ENCODE measurements around the gene PDCD4.
"Not testable (repeated sequence)": the region's sequence is repeated elsewhere in the genome, so short reads cannot be mapped to it uniquely, and the experiment has no call there.

Gene PDCD4

DNA sequence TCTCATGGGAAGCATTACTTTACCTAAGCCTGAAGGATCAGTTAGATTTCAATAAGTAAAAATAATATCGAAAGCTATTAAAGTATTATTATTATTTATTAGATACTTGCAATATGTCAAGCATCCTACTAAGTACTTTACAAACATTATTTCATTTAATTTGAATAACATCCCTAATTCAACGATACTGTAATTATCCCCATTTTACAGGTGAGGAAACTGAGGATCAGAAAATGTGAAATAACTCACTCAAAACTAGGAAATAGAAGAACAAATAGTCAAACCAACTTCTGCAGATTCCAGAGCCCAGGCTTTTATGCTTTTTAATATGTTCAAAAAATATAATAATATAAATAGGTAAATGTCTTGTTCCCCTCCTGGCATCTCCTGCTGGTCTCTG is 10.3 kb upstream of the PDCD4 start:
- no peak for DNase-seq (ENCODE audit: low read depth)

DNA sequence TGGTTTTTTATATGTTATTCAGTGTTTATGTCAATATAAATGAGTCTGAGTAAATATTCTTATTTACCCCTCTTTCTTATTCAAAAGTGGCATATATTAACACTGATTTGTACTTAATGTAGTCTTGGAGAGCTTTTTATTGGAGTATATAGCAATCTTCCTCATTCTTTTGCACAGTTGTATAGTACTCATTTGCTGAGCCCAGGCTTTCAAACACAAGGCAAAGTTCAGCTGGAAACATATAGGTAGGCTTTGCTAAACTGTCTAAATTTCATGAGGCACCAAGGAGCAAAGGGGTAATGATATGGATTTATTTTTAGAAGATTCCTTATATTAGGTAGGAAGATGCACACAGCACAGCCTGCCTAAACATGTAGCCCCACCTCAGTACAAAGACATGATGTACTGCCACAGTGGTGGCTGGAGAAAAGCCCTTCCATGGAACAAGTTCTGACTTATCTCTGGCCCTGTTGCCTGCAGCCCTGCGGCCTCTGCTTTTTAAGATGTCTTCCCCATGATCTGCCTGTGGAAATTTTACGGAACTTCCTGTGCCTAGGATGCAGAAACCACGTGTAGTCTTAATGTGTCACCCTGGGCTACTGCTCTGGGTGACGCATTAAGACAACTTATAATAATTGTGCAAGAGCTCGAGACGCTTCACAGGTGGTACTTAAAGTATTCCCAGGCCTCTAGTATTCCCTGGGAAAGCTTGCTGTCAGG is 9.6 kb upstream of the PDCD4 start:
- DNase-seq (ENCODE audit: low read depth): no peak

DNA sequence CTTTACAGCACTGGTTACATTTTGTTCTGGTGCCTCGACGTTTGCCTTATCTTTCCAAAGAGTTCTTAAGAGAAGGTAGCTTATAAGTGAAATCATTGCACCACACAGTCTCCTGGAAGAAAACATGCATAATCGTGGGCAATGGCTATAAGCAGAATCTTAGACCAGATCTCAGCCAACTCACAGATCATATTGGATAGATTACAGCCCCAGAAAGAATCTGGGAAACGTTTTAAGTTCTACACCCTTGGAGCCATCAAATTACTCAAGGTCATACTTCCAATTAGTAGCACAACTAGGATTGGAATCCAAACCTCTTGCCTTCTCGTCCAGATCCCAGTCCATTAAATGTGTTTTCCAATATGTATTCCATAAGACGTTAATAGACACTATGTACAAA is 8.8 kb upstream of the PDCD4 start:
- DNase-seq (ENCODE audit: low read depth): no peak

DNA sequence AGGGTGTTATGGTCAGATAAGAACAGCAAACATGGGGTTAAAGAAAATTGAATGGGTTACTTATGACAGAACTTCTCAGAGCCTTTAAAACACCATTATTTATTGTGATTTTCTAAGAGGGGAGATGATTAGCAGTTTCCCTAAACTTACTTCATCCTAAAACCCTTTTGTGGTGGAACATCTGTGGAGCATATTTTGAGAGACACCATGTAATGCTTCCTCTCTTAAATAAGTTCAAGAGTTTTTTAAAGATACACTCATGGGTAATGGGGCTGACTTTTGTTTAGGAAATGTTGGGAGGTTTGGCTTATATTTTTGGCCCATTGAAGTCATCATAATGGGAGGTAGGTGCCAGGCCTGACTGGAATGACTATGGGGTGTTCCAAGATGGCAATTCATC is 8.4 kb upstream of the PDCD4 start:
- DNase-seq (ENCODE audit: low read depth): no peak

GRCh38 chr10:110863956-110864355 is 7.8 kb upstream of the PDCD4 start:
- no peak for DNase-seq (ENCODE audit: low read depth)

DNA sequence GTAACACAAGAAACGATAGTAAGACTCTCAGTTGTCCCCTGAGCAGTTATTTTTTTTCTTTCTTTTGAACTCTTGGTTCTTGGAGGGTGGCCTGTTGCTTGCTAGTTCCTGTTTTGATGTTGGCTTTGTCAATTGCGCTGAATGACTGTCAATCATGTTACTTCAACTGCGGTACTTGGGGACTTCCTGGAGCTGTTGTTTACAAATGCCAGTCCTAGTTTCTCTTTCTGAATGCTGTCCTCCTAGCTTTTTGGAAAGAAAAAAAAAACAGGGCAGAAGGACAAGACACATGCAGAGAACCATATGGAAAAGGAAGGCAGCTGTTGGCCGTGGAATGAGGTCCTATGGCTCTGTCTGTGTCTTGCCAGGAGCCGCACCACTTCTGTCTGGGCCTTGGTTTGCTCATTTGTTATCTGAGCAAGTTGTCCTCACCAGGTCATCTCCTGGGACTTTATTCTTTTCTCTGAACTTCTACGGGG is 7.0 kb upstream of the PDCD4 start:
- no peak for DNase-seq (ENCODE audit: low read depth)

DNA sequence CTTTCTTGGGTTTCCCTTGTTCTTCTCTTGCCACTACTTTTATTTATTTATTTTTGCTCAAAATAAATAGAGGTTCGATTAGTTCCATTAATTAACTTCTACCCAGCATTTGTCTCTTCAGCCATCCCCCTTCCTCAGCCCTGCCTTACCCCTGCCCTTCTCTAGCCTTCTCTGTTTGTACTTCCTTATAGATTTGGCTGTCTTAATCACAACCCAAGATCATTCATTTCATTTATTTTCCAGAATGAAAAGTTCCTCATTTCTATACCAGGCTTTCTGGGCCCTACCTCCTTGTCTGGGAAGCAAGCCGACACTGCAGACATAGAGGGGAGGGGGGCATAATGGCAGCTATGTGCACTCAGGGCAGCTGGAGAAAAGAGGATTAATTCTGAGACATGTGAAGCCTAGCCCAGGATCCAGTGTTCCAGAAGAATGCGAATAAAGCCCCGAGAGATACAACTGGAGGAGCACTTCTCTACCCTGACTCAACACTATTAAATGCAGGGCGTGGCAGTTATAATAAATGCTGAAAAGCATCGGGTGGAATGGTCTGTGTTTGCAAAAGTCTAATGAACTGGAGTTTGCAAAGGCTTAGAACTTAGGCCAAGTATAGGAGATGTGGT is 6.4 kb upstream of the PDCD4 start:
- no peak for DNase-seq (ENCODE audit: low read depth)

DNA sequence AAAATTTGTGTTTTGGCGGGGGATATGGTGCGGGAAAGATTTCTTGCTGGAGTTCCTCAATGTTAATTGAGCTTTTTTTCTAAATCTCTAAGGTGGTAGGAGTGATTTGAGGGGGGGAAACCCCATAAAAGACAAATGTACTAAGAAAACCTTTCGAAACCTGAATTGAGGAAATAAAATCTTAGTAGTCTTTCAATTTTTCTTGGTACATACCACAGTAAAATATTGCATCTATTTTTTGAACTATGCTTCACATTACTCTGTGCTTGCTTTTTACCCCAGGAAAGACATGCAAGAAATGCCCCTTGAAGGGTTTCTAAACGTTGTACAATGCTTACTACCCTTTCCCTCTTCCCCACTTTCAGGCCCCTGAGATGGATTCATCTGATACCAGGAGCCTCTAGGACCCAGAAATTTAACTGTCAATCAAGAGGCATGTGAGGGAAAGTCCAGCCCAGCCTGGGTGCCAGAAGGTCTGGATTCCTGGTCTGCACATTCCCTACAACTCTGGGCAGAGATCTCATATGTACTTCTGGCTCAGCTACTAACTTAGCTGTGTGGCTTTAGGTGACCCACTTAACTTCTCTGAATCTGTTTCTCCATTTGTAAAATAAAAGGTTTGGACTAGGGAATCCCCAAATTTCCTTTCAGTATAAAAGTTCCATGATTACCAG is 5.8 kb upstream of the PDCD4 start:
- DNase-seq (ENCODE audit: low read depth): no peak

DNA sequence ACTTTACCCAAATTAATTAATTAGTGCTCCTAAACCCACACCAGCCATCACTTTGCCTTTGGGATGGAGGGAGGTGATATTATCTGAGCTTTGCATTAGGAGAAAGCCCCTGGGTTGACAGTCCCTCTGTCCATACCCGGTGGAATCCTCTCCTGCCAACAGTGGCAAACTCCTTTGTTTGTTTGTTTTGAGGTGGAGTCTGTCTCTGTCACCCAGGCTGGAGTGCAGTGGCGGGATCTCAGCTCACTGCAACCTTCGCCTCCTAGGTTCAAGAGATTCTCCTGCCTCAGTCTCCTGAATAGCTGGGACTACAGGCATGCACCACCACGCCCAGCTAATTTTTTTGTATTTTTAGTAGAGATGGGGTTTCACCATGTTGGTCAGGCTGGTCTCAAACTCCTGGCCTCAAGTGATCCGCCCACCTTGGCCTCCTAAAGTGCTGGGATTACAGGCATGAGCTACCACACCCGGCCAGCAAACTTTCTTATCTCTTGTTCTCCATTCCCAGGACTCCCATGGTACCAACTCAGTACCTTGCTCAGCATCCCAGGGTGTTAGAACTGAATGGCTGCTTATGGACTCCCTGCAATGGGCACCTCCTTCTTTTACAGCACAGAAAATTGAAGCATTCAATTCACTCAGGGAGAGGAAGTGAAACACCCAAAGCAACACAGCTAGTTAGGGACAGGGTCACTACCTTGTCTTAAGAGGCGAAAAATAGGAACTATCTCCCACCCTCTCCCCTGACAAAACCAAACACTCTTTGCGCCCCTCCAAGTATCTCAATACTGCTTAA is 4.5 kb upstream of the PDCD4 start:
- DNase-seq (ENCODE audit: low read depth): not testable (repeated sequence)

DNA sequence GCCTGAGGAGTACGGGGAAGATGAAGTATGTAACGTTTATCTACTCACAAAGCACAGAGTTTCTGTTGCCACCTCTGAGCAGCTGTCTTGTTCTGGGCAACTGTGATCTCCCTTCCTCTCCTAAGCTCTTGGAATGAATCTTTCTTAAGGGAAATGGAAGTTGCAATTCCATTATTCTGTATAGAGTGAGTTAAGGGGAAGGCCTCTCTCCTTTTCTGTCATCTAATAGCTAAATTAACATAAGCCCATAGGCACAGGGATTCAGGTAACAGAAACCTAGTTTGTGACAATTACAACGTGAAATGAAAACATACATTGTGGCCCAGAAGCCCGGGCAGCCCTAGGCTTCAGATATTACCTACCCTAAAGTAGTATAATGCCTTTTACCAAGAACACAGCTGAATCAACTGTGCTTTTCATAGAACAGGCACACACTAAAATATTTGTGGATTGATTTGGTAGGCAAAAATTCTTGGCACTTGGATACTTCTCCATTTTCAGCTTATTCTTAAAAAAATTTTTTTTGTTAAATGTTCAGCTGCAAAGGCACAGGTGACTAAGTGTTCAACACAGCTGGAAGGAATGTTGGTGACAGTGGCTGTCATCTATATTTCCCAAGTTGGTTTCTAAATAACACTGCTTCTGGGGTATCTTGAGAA is 3.8 kb upstream of the PDCD4 start:
- no peak for DNase-seq (ENCODE audit: low read depth)

GRCh38 chr10:110868981-110869380 is 2.7 kb upstream of the PDCD4 start:
- no peak for DNase-seq (ENCODE audit: low read depth)

- DNase-seq (ENCODE audit: low read depth): no peak
Measured at GRCh38 chr10:110870823-110871297, 868 bp upstream of the PDCD4 start.

- peak; percentile 65 for DNase-seq (ENCODE audit: low read depth)
Measured at GRCh38 chr10:110872145-110872983, 636 bp downstream of the PDCD4 start.

GRCh38 chr10:110872984-110873923 is 1.5 kb downstream of the PDCD4 start:
- DNase-seq (ENCODE audit: low read depth): no peak

DNA sequence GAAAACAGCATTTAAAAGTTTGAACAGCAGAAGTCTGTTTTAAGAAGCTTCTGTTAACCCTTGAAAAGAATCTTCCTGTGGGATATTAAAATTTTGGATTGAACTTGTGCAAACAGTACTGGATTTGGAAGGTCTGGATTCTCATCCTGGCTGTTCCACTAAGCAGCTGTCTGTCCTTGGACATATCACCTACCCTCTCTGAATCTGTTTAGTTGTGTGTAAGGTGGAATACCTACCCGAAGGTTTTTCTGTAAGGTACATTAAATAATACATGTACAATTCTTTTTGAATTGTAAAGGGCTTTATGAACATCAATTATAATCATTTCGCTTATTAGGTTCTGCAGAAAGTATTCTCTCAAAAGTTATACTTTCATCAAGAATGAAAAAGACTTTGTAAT is 2.2 kb downstream of the PDCD4 start:
- no peak for DNase-seq (ENCODE audit: low read depth)

- no peak for DNase-seq (ENCODE audit: low read depth)
Measured at GRCh38 chr10:110876000-110876399, 4.3 kb downstream of the PDCD4 start.

- no peak for DNase-seq (ENCODE audit: low read depth)
Measured at GRCh38 chr10:110876788-110877187, 5.1 kb downstream of the PDCD4 start.

GRCh38 chr10:110880012-110880411 is 8.3 kb downstream of the PDCD4 start:
- no peak for DNase-seq (ENCODE audit: low read depth)

GRCh38 chr10:110881247-110881646 is 9.5 kb downstream of the PDCD4 start:
- DNase-seq (ENCODE audit: low read depth): no peak

GRCh38 chr10:110881905-110882304 is 10.2 kb downstream of the PDCD4 start:
- DNase-seq (ENCODE audit: low read depth): no peak

Measured in activated T-cell treated with anti-CD3 and anti-CD28 coated beads for 24 hours (primary cell).